HG02870 (cell line): ENCODE results near the gene MIDN.

Experiments used
- ATAC-seq: cut with Tn5 transposase; IDR thresholded peaks from one replicate; pipeline ENCODE4 v1.9.1; 2021; ENCODE audit warnings: mild to moderate bottlenecking, moderate library complexity; ENCODE audit not compliant: unreplicated experiment

Gene MIDN

GRCh38 chr19:1220976-1221903, 27.1 kb upstream of the MIDN start:
- ATAC-seq: no peak

- ATAC-seq: no peak
Observed at GRCh38 chr19:1221904-1222255, 26.5 kb upstream of the MIDN start.

GRCh38 chr19:1222394-1222793, 26.0 kb upstream of the MIDN start:
- no peak for ATAC-seq

- ATAC-seq: no peak
Observed at GRCh38 chr19:1223018-1223855, 25.1 kb upstream of the MIDN start.

GRCh38 chr19:1224047-1224825, 24.1 kb upstream of the MIDN start:
- ATAC-seq: no peak

GRCh38 chr19:1224847-1225246, 23.5 kb upstream of the MIDN start:
- ATAC-seq: no peak

GRCh38 chr19:1225440-1226226, 22.8 kb upstream of the MIDN start:
- no peak for ATAC-seq

- no peak for ATAC-seq
Observed at GRCh38 chr19:1226227-1226518, 22.2 kb upstream of the MIDN start.

GRCh38 chr19:1226522-1227303, 21.7 kb upstream of the MIDN start:
- ATAC-seq: no peak

GRCh38 chr19:1227304-1228054, 20.9 kb upstream of the MIDN start:
- ATAC-seq: no peak

GRCh38 chr19:1228161-1228957, 20.0 kb upstream of the MIDN start:
- no peak for ATAC-seq

GRCh38 chr19:1229056-1229923, 19.1 kb upstream of the MIDN start:
- no peak for ATAC-seq

GRCh38 chr19:1229924-1230782, 18.2 kb upstream of the MIDN start:
- ATAC-seq: no peak

- ATAC-seq: no peak
Observed at GRCh38 chr19:1230783-1231489, 17.4 kb upstream of the MIDN start.

- ATAC-seq: no peak
Observed at GRCh38 chr19:1231729-1232637, 16.4 kb upstream of the MIDN start.
